ENCODE measurements around the gene PRICKLE3. TPM values are rescaled to one million over a fixed set of nuclear protein-coding genes. Genes with fewer than 3 reads are reported as not detected.
"Not testable (repeated sequence)": the region's sequence is repeated elsewhere in the genome, so short reads cannot be mapped to it uniquely, and the experiment has no call there.

Gene PRICKLE3
- total RNA-seq, 1 donor from 2014 or later = 18.5 TPM

DNA sequence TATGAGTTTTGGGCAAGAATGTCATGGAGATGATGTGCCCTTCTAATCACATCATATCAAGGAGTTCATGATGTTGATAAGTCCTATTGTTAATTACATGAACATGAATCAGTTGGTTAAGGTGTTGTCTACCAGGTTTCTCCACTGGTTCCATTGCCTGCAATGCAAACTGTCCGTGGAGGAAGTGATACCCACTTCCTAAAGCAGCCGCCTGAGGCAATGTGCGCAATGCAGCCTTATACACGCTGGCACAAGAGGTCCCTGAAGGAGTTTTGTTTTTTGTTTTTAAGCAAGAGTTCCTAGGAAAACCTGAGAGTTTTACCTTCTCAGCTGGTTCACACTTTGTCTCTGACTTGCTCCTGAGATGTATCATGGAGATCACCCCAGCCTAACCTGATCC, 56.7 kb downstream of the PRICKLE3 start:
- DNase-seq (ENCODE audit: low read depth) = no peak
- H3K4me3 ChIP-seq (ENCODE audit: low read depth, low read length) = no peak overlapping the region
- TF ChIP-seq CTCF (conservative IDR thresholded peaks at IDR 0.05; ENCODE audit: low read depth, low read length) = no peak

DNA sequence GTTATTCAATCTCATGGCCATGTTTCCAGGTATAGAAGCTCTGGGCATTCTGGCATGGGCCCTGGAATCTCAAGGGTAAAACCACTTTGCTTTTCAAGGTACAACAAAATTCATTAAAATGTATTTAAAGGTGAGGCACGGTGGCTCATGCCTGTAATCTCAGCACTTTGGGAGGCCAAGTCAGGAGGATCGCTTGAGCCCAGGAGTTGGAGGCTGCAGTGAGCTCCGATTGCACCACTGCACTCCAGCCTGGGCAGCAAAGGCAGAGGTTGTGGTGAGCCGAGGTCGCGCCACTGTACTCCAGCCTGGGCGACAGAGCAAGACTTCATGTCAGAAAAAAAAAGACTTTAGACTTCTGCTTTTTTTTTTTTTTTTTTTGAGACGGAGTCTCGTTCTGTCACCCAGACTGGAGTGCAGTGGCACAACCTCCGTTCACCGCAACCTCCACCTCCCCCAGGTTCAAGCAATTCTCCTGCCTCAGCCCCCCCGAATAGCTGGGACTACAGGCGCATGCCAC, 58.4 kb downstream of the PRICKLE3 start:
- not testable (repeated sequence) for DNase-seq (ENCODE audit: low read depth); H3K4me3 ChIP-seq (ENCODE audit: low read depth, low read length)

Other genes with a start within 250 kb of the PRICKLE3 start
- gene OTUD5, start 228.8 kb downstream of the PRICKLE3 start, total RNA-seq = 34.4 and 44.2 TPM in 2 replicates
- 0.51 and 1.1 TPM in 2 replicates for gene KCND1, start 214.5 kb downstream of the PRICKLE3 start, total RNA-seq
- 15.8 and 24.6 TPM in 2 replicates for gene GRIPAP1, start 184.1 kb downstream of the PRICKLE3 start, total RNA-seq
- 51.8 and 63.7 TPM in 2 replicates for gene TFE3, start 143.0 kb downstream of the PRICKLE3 start, total RNA-seq
- gene CCDC120, start 127.4 kb downstream of the PRICKLE3 start, total RNA-seq = 4.0 and 4.5 TPM in 2 replicates
- 13.5 and 16.7 TPM in 2 replicates for gene PRAF2, start 112.4 kb downstream of the PRICKLE3 start, total RNA-seq
- gene WDR45, start 106.5 kb downstream of the PRICKLE3 start, total RNA-seq = 32.5 and 43.7 TPM in 2 replicates
- 28.9 and 31.9 TPM in 2 replicates for gene GPKOW, start 62.6 kb downstream of the PRICKLE3 start, total RNA-seq
- 8.3 and 9.6 TPM in 2 replicates for gene MAGIX, start 23.6 kb downstream of the PRICKLE3 start, total RNA-seq
- gene PLP2, start 14.5 kb downstream of the PRICKLE3 start, total RNA-seq = 115 and 132 TPM in 2 replicates
- 0.17 and 0.29 TPM in 2 replicates for gene SYP, start 13.8 kb upstream of the PRICKLE3 start, total RNA-seq
- 0.12 TPM in 1 of 2 replicates, not detected in the other for gene CACNA1F, start 47.0 kb upstream of the PRICKLE3 start, total RNA-seq
- 22.7 and 25.9 TPM in 2 replicates for gene CCDC22, start 49.1 kb upstream of the PRICKLE3 start, total RNA-seq
- 0.07 TPM in 1 of 2 replicates, not detected in the other for gene FOXP3, start 78.3 kb upstream of the PRICKLE3 start, total RNA-seq
- gene PPP1R3F, start 83.4 kb upstream of the PRICKLE3 start, total RNA-seq = 0.87 and 2.3 TPM in 2 replicates
- gene GAGE10, start 117.3 kb upstream of the PRICKLE3 start, total RNA-seq = not detected in 2 replicates
- not detected in 2 replicates for gene GAGE12J, start 135.7 kb upstream of the PRICKLE3 start, total RNA-seq
- not detected in 2 replicates for gene GAGE13, start 145.2 kb upstream of the PRICKLE3 start, total RNA-seq